Activated CD4-positive, alpha-beta T cell treated with anti-CD3 and anti-CD28 coated beads, Interleukin-2, amount 10 ng/mL, durations not matched to agents 7 days and 5 days (primary cell): ENCODE data around the gene SLC2A8. TPM values are rescaled to one million over a fixed set of nuclear protein-coding genes. Genes with fewer than 3 reads are reported as not detected.

ENCODE experiments used
- CTCF ChIA-PET: fragments of 350-600 bp; sonication (Branson Sonifier 250); formaldehyde crosslinking; loops from one replicate; lab custom pipeline; 2021; ENCODE audit warnings: antibody characterized with exemption; lab: Charles Lee
- POLR2A ChIA-PET: fragments of 350-600 bp; sonication (Branson Sonifier 250); formaldehyde crosslinking; loops from one replicate; lab custom pipeline; 2021; ENCODE audit warnings: antibody characterized with exemption; lab: Charles Lee
- DNase-seq: peaks from one replicate; pipeline ENCODE4 v3.0.0-alpha.2; 2020
- H3K27ac Mint-ChIP-seq: one replicate; pipeline ENCODE4 v1.8.0; 2021; ENCODE audit warnings: mild to moderate bottlenecking, moderate library complexity, mixed read lengths
- H3K27me3 Mint-ChIP-seq: one replicate; pipeline ENCODE4 v1.8.0; 2021; ENCODE audit warnings: mixed read lengths
- H3K36me3 Mint-ChIP-seq: one replicate; pipeline ENCODE4 v1.8.0; 2021; ENCODE audit warnings: low read depth, mixed read lengths
- H3K4me1 Mint-ChIP-seq: one replicate; pipeline ENCODE4 v1.8.0; 2021; ENCODE audit warnings: mixed read lengths
- H3K4me3 Mint-ChIP-seq: one replicate; pipeline ENCODE4 v1.8.0; 2021; ENCODE audit warnings: mild to moderate bottlenecking, moderate library complexity, mixed read lengths
- H3K9me3 Mint-ChIP-seq: one replicate; pipeline ENCODE4 v1.8.0; 2021; ENCODE audit warnings: mixed read lengths
- total RNA-seq, 2 experiments: library from RNA; stranded (reverse); gene quantifications; one replicate each; pipeline ENCODE4 v1.2.3, GENCODE V29; 2021

SLC2A8 gene
- total RNA-seq, 2 experiments from 2014 or later: 4.3 to 4.6 TPM

DNA sequence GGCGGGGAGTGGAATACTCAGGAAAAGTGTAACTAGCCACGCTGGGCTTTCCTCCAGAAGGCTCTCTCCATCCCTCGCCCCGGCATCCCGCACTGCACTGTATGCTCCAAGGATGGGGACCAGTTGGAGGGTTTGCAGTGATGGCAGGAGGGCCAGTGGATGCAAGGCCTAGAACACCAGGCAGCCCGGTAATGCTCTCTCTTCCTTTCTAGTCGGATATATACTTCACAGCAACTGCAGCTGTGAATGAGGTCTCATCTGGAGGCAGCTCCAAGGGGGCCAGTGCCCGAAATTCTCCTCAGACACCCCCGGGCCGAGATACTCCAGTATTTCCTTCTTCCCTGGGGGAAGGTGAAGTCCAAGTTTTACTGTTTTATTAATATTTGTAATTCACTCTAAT lies 10.0 kb upstream of the SLC2A8 start:
- H3K9me3 Mint-ChIP-seq: no peaks in the 10 kb centered on the region
- peaks cover 65% of the 10 kb centered on the region for H3K27me3 Mint-ChIP-seq
- H3K27ac Mint-ChIP-seq: no peak overlapping the region
- ChIA-PET POLR2A (no interaction called here), CTCF (no interaction called here)
- DNase-seq: no peak
- no peaks in the 10 kb centered on the region for H3K36me3 Mint-ChIP-seq
- H3K4me3 Mint-ChIP-seq: no peak overlapping the region
- peaks cover 29% of the 10 kb centered on the region for H3K4me1 Mint-ChIP-seq

DNA sequence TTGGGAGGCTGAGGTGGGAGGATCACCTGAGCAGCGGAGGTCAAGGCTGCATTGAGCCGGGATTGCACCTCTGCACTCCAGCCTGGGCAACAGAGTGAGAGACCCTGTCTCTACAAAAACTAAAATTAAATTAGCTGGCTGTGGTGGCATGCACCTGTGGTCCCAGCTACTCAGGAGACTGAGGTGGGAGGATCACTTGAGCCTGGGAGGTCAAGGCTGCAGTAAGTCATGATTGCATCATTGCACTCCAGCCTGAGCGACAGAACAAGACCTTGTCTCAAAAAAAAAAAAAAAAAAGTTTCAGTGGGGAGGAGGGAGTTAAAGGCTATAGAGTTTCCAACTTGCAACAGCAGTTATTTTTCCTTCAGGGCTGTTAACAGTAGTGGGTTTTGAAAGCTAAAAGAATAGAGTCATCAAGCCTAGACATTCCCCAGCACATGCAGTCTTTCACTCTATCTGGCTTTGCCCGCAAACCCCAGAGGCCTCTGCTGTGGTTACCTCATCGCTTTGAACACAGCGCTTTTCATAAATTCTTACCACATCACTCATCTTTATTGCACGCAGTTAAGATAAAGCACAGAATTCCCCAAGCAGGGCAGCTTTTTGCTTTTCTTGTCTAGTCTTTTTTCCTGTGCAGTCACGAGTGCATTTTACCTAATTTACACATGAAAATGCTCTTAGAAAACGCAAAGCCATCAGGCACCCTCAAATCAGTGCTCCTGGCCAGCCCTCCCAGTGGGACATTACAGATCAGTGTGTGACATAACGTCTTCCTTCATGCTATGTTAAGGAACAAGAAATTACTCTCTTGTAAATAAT lies 8.7 kb upstream of the SLC2A8 start:
- H3K27ac Mint-ChIP-seq: peak overlapping the region; percentile 77
- no peaks in the 10 kb centered on the region for H3K9me3 Mint-ChIP-seq
- no peak overlapping the region for H3K4me3 Mint-ChIP-seq
- POLR2A ChIA-PET: interaction anchor here (0.6 to 1.0 kb wide), 3 partner anchors 29 to 154 kb away, joined by 3 to 9 read pairs (median 4); partner anchors contain the start of gene LRSAM1
- DNase-seq: peak; percentile 94
- H3K36me3 Mint-ChIP-seq: no peaks in the 10 kb centered on the region
- CTCF ChIA-PET: interaction anchor here (0.5 to 1.6 kb wide), 12 partner anchors 9 to 1961 kb away, joined by 3 to 7 read pairs (median 3); partner anchors contain the start of gene SLC2A8
- H3K27me3 Mint-ChIP-seq: peaks cover 67% of the 10 kb centered on the region
- H3K4me1 Mint-ChIP-seq: peaks cover 29% of the 10 kb centered on the region

- DNase-seq: no peak
- H3K9me3 Mint-ChIP-seq: no peaks in the 10 kb centered on the region
- H3K27ac Mint-ChIP-seq: peak overlapping the region; percentile 77
- CTCF ChIA-PET: interaction anchor here (0.6 to 1.6 kb wide), 6 partner anchors 8 to 368 kb away, joined by 3 to 7 read pairs (median 3); partner anchors contain the start of gene SLC2A8
- H3K27me3 Mint-ChIP-seq: peaks cover 67% of the 10 kb centered on the region
- no peaks in the 10 kb centered on the region for H3K36me3 Mint-ChIP-seq
- POLR2A ChIA-PET: interaction anchor here (1.0 kb wide), 1 partner anchor 63 kb away, joined by 4 read pairs; the partner anchor contains the start of gene LRSAM1
- H3K4me3 Mint-ChIP-seq: no peak overlapping the region
- peaks cover 29% of the 10 kb centered on the region for H3K4me1 Mint-ChIP-seq
These were observed 8.1 kb upstream of the SLC2A8 start for GRCh38 chr9:127388856-127389238.

GRCh38 chr9:127389381-127390247 lies 7.4 kb upstream of the SLC2A8 start:
- peaks cover 29% of the 10 kb centered on the region for H3K4me1 Mint-ChIP-seq
- no peak overlapping the region for H3K4me3 Mint-ChIP-seq
- H3K27me3 Mint-ChIP-seq: peaks cover 67% of the 10 kb centered on the region
- ChIA-PET CTCF (interaction anchor here (1.3 to 1.6 kb wide), 2 partner anchors 50 to 175 kb away, joined by 3 read pairs; no protein-coding TSS in a partner anchor), POLR2A (no interaction called here)
- no peaks in the 10 kb centered on the region for H3K36me3 Mint-ChIP-seq
- H3K27ac Mint-ChIP-seq: no peak overlapping the region
- no peaks in the 10 kb centered on the region for H3K9me3 Mint-ChIP-seq
- no peak for DNase-seq

DNA sequence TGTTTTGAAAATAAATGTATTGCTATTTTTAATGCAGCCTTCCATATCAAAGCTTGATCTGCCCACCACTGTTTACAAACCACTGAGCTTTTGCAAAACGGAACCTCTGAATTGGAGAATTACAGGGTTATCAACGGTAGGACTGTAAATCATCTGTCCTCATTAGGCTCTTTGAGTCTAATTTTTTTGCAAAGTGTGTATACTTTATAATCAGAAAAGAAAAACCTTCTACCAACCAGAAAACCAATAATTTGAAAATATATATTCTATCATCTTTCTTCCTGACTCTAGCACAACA lies 6.8 kb upstream of the SLC2A8 start:
- no peaks in the 10 kb centered on the region for H3K36me3 Mint-ChIP-seq
- no peak overlapping the region for H3K4me3 Mint-ChIP-seq
- H3K9me3 Mint-ChIP-seq: no peaks in the 10 kb centered on the region
- no peak for DNase-seq
- CTCF ChIA-PET: no interaction called here
- no peak overlapping the region for H3K27ac Mint-ChIP-seq
- peaks cover 29% of the 10 kb centered on the region for H3K4me1 Mint-ChIP-seq
- POLR2A ChIA-PET: no interaction called here
- H3K27me3 Mint-ChIP-seq: peaks cover 67% of the 10 kb centered on the region

GRCh38 chr9:127390563-127390962 lies 6.4 kb upstream of the SLC2A8 start:
- ChIA-PET CTCF (no interaction called here), POLR2A (no interaction called here)
- Mint-ChIP-seq H3K27ac (no peak overlapping the region), H3K4me3 (no peak overlapping the region), H3K9me3 (no peaks in the 10 kb centered on the region), H3K36me3 (no peaks in the 10 kb centered on the region), H3K4me1 (peaks cover 29% of the 10 kb centered on the region), H3K27me3 (peaks cover 67% of the 10 kb centered on the region)
- no peak for DNase-seq

DNA sequence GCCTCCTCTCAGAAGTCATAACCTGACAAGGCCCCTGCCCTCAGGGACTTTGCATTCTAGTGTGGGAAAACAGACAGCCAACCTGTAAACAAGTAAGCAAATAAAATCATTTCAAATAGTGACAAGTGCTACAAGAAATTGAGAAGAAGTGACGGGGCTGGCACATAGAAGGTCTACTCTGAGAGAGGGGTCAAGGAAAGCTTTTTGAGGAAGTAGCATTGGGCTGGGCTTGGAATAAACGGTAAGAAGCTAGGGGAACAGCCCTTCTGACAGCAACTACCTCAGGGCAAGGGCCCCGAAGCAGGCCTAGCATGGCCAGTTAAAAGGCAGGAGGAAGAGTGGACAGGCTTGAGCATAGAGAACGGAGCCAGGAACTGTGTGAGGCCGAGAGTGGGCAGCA lies 4.8 kb upstream of the SLC2A8 start:
- peaks cover 66% of the 10 kb centered on the region for H3K27me3 Mint-ChIP-seq
- no peaks in the 10 kb centered on the region for H3K36me3 Mint-ChIP-seq
- H3K4me1 Mint-ChIP-seq: peaks cover 34% of the 10 kb centered on the region
- ChIA-PET CTCF (interaction anchor here (1.5 kb wide), 1 partner anchor 60 kb away, joined by 3 read pairs; no protein-coding TSS in a partner anchor), POLR2A (no interaction called here)
- no peak overlapping the region for H3K4me3 Mint-ChIP-seq
- no peak overlapping the region for H3K27ac Mint-ChIP-seq
- no peaks in the 10 kb centered on the region for H3K9me3 Mint-ChIP-seq
- no peak for DNase-seq

DNA sequence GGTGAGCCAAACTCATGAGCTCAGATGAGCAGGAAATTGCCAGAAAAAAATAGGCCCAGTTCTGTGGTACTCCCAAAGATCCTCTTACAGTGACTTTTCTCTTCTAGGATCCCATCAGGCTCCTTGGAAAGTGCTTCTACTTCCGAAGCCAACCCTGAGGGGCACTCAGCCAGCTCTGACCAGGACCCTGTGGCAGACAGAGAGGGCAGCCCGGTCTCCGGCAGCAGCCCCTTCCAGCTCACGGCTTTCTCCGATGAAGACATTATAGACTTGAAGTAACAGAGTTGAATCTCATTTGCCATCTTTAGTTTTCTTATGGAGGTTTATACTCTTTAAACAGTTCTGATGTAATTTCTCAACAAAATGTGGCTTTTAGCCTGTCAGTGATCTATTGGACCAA lies 4.0 kb upstream of the SLC2A8 start:
- H3K36me3 Mint-ChIP-seq: no peaks in the 10 kb centered on the region
- H3K9me3 Mint-ChIP-seq: no peaks in the 10 kb centered on the region
- no peak for DNase-seq
- H3K27me3 Mint-ChIP-seq: peaks cover 66% of the 10 kb centered on the region
- H3K4me1 Mint-ChIP-seq: peaks cover 30% of the 10 kb centered on the region
- H3K27ac Mint-ChIP-seq: no peak overlapping the region
- ChIA-PET CTCF (interaction anchor here (1.1 kb wide), 1 partner anchor 31 kb away, joined by 3 read pairs; the partner anchor contains the start of gene ZNF79), POLR2A (no interaction called here)
- no peak overlapping the region for H3K4me3 Mint-ChIP-seq

GRCh38 chr9:127393645-127394044 lies 3.3 kb upstream of the SLC2A8 start:
- POLR2A ChIA-PET: no interaction called here

GRCh38 chr9:127395497-127396252 lies 1.3 kb upstream of the SLC2A8 start:
- peak overlapping the region; percentile 56 for H3K4me3 Mint-ChIP-seq
- no peak overlapping the region for H3K27ac Mint-ChIP-seq
- no peaks in the 10 kb centered on the region for H3K36me3 Mint-ChIP-seq
- POLR2A ChIA-PET: no interaction called here
- CTCF ChIA-PET: interaction anchor here (1.3 kb wide), 1 partner anchor 28 kb away, joined by 5 read pairs; the partner anchor contains the start of gene ZNF79
- peaks cover 71% of the 10 kb centered on the region for H3K27me3 Mint-ChIP-seq
- no peaks in the 10 kb centered on the region for H3K9me3 Mint-ChIP-seq
- no peak for DNase-seq
- peaks cover 14% of the 10 kb centered on the region for H3K4me1 Mint-ChIP-seq

More at GRCh38 chr9:127393645-127394044, 3.3 kb upstream of the SLC2A8 start:
- Mint-ChIP-seq H3K4me1 (peaks cover 29% of the 10 kb centered on the region), H3K9me3 (no peaks in the 10 kb centered on the region), H3K27ac (no peak overlapping the region), H3K4me3 (no peak overlapping the region), H3K36me3 (no peaks in the 10 kb centered on the region), H3K27me3 (peaks cover 70% of the 10 kb centered on the region)
- DNase-seq: no peak
- CTCF ChIA-PET: interaction anchor here (1.1 to 1.5 kb wide), 2 partner anchors 24 to 31 kb away, joined by 3 to 4 read pairs; partner anchors contain the start of gene ZNF79

DNA sequence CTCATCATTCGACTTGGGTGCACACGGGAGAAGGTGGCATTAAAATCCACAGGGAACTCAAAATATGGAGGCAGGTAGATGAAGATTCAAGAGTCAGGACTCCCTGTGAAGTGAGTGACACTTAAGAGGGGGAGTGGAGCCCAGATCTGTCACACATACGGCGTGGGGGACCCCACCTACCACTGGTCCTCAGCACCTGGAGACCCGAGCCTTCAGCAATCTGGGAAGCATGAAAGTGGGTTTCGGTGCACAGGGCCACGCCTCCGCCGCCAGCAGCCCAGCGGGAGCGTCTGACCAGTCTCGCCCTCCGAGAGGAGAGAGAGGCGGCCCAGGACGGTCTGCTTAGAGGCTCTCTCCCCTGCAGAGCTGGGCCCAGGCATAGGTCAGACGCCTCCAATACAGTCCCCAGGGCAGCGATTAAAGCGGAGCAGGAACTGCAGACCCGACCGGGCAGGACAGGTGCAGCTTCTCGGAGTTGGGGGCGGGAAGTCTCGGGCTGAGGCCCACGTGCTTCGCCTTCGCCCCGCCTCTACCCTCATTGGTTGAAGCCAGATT lies 639 bp upstream of the SLC2A8 start:
- H3K27ac Mint-ChIP-seq: no peak overlapping the region
- H3K27me3 Mint-ChIP-seq: peaks cover 71% of the 10 kb centered on the region
- H3K36me3 Mint-ChIP-seq: no peaks in the 10 kb centered on the region
- CTCF ChIA-PET: interaction anchor here (0.9 to 1.4 kb wide), 7 partner anchors 8 to 339 kb away, joined by 3 to 7 read pairs (median 4); partner anchors contain the start of genes TOR2A and ZNF79
- DNase-seq: no peak
- no peaks in the 10 kb centered on the region for H3K9me3 Mint-ChIP-seq
- peaks cover 14% of the 10 kb centered on the region for H3K4me1 Mint-ChIP-seq
- POLR2A ChIA-PET: no interaction called here
- H3K4me3 Mint-ChIP-seq: peak overlapping the region; percentile 56
